ENCODE data around the gene TTC29.
"Not testable (repeated sequence)": the region's sequence is repeated elsewhere in the genome, so short reads cannot be mapped to it uniquely, and the experiment has no call there.

Gene TTC29

DNA sequence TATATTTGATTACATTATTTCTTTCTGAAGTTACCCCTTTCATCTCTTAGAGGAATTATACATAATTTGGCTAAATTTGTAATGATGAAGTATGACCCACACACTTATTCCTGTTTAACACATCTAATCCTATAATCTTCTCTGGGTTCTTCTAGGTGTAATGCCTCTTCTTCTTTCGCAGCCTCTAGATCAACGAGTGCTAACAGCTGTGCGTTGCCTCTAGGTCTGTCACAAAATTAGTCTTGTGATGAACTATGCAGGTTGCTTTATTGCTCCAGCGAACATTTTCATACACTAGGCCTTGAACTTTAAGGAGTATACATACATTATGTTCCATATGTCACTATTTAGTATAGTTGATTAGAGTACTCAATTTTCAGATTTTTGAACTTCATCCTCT lies 89.9 kb downstream of the TTC29 start:
- no peaks in the 10 kb centered on the region for H3K4me1 ChIP-seq (ENCODE audit: control insufficient read depth, insufficient read depth, low read length)
- peaks cover 2% of the 10 kb centered on the region for H3K27me3 ChIP-seq (replicated peaks; ENCODE audit: control insufficient read depth, insufficient read depth, low read length)
- H3K9ac ChIP-seq (ENCODE audit: low read length): no peak overlapping the region
- no peak overlapping the region for H3K4me3 ChIP-seq (ENCODE audit: low read length)
- DNase-seq (ENCODE audit: low read depth): no peak
- no peaks in the 10 kb centered on the region for H3K9me3 ChIP-seq (ENCODE audit: control insufficient read depth, low read length)
- no peaks in the 10 kb centered on the region for H3K36me3 ChIP-seq (ENCODE audit: control insufficient read depth, insufficient read depth, low read length, severe bottlenecking)

- Histone ChIP-seq H3K9ac (ENCODE audit: low read length) (no peak overlapping the region), H3K9me3 (ENCODE audit: control insufficient read depth, low read length) (no peaks in the 10 kb centered on the region), H3K27me3 (replicated peaks; ENCODE audit: control insufficient read depth, insufficient read depth, low read length) (peaks cover 2% of the 10 kb centered on the region), H3K4me1 (ENCODE audit: control insufficient read depth, insufficient read depth, low read length) (no peaks in the 10 kb centered on the region), H3K36me3 (ENCODE audit: control insufficient read depth, insufficient read depth, low read length, severe bottlenecking) (no peaks in the 10 kb centered on the region), H3K4me3 (ENCODE audit: low read length) (no peak overlapping the region)
- no peak for DNase-seq (ENCODE audit: low read depth)
These were observed 93.3 kb downstream of the TTC29 start for GRCh38 chr4:146852360-146852759.

DNA sequence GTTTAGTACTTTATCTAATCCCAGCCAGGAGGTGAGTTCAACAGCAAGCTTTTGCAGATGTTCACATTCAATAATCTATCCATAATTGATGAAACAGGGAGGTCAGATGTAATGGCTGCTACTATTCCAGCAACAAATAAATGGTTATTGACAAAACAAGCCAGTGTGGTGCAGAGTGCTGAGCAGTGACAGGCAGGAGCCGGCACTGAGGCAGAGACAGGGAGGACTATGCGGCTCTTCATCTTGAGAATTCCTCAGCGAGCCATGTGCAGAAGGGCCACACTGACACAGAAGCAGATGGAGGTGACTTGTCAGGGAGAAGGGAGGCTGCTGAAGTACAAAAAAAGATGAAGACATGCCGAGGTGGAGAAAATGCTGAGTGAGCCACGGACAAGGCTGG lies 98.3 kb downstream of the TTC29 start:
- H3K27me3 ChIP-seq (replicated peaks; ENCODE audit: control insufficient read depth, insufficient read depth, low read length): no peaks in the 10 kb centered on the region

GRCh38 chr4:146846882-146847281 lies 98.8 kb downstream of the TTC29 start:
- DNase-seq (ENCODE audit: low read depth): no peak
- no peaks in the 10 kb centered on the region for H3K36me3 ChIP-seq (ENCODE audit: control insufficient read depth, insufficient read depth, low read length, severe bottlenecking)
- no peaks in the 10 kb centered on the region for H3K4me1 ChIP-seq (ENCODE audit: control insufficient read depth, insufficient read depth, low read length)
- no peaks in the 10 kb centered on the region for H3K27me3 ChIP-seq (replicated peaks; ENCODE audit: control insufficient read depth, insufficient read depth, low read length)
- no peak overlapping the region for H3K9ac ChIP-seq (ENCODE audit: low read length)
- H3K9me3 ChIP-seq (ENCODE audit: control insufficient read depth, low read length): no peaks in the 10 kb centered on the region
- no peak overlapping the region for H3K4me3 ChIP-seq (ENCODE audit: low read length)

More for the DNA sequence above, 98.3 kb downstream of the TTC29 start:
- no peaks in the 10 kb centered on the region for H3K9me3 ChIP-seq (ENCODE audit: control insufficient read depth, low read length)
- H3K4me1 ChIP-seq (ENCODE audit: control insufficient read depth, insufficient read depth, low read length): no peaks in the 10 kb centered on the region
- no peak overlapping the region for H3K9ac ChIP-seq (ENCODE audit: low read length)
- H3K4me3 ChIP-seq (ENCODE audit: low read length): no peak overlapping the region
- H3K36me3 ChIP-seq (ENCODE audit: control insufficient read depth, insufficient read depth, low read length, severe bottlenecking): no peaks in the 10 kb centered on the region
- no peak for DNase-seq (ENCODE audit: low read depth)

- no peak overlapping the region for H3K9ac ChIP-seq (ENCODE audit: low read length)
- H3K9me3 ChIP-seq (ENCODE audit: control insufficient read depth, low read length): no peaks in the 10 kb centered on the region
- H3K4me1 ChIP-seq (ENCODE audit: control insufficient read depth, insufficient read depth, low read length): no peaks in the 10 kb centered on the region
- no peak for DNase-seq (ENCODE audit: low read depth)
- no peak overlapping the region for H3K4me3 ChIP-seq (ENCODE audit: low read length)
- no peaks in the 10 kb centered on the region for H3K27me3 ChIP-seq (replicated peaks; ENCODE audit: control insufficient read depth, insufficient read depth, low read length)
- H3K36me3 ChIP-seq (ENCODE audit: control insufficient read depth, insufficient read depth, low read length, severe bottlenecking): no peaks in the 10 kb centered on the region
These were observed 100.9 kb downstream of the TTC29 start for GRCh38 chr4:146844761-146845160.

GRCh38 chr4:146842876-146843275 lies 102.8 kb downstream of the TTC29 start:
- H3K36me3 ChIP-seq (ENCODE audit: control insufficient read depth, insufficient read depth, low read length, severe bottlenecking): no peaks in the 10 kb centered on the region
- no peak for DNase-seq (ENCODE audit: low read depth)
- H3K27me3 ChIP-seq (replicated peaks; ENCODE audit: control insufficient read depth, insufficient read depth, low read length): no peaks in the 10 kb centered on the region
- H3K9me3 ChIP-seq (ENCODE audit: control insufficient read depth, low read length): no peaks in the 10 kb centered on the region
- no peak overlapping the region for H3K9ac ChIP-seq (ENCODE audit: low read length)
- no peaks in the 10 kb centered on the region for H3K4me1 ChIP-seq (ENCODE audit: control insufficient read depth, insufficient read depth, low read length)
- H3K4me3 ChIP-seq (ENCODE audit: low read length): no peak overlapping the region

GRCh38 chr4:146840731-146841130 lies 104.9 kb downstream of the TTC29 start:
- Histone ChIP-seq H3K27me3 (replicated peaks; ENCODE audit: control insufficient read depth, insufficient read depth, low read length) (no peaks in the 10 kb centered on the region), H3K9me3 (ENCODE audit: control insufficient read depth, low read length) (no peaks in the 10 kb centered on the region), H3K36me3 (ENCODE audit: control insufficient read depth, insufficient read depth, low read length, severe bottlenecking) (no peaks in the 10 kb centered on the region), H3K4me1 (ENCODE audit: control insufficient read depth, insufficient read depth, low read length) (no peaks in the 10 kb centered on the region), H3K9ac (ENCODE audit: low read length) (no peak overlapping the region), H3K4me3 (ENCODE audit: low read length) (no peak overlapping the region)
- no peak for DNase-seq (ENCODE audit: low read depth)

DNA sequence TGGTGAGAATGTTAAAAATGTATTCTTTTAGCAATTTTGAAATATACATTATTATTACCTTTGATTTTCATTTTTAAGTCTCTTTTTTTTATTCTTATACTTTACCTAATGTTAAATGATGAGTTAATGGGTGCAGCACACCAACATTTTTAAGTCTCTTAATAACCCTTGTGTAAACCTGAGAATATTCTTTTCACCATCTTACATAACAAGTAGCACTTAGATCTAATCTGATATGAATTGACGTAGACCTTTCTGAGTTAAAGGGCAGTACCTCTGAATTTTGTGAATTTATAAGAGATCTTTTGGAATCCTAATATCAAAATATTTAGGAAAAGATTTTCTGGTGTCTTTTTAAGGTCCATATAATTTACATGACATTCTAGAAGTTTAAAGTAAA lies 110.6 kb downstream of the TTC29 start:
- Histone ChIP-seq H3K9me3 (ENCODE audit: control insufficient read depth, low read length) (no peaks in the 10 kb centered on the region), H3K4me3 (ENCODE audit: low read length) (no peak overlapping the region), H3K9ac (ENCODE audit: low read length) (no peak overlapping the region), H3K36me3 (ENCODE audit: control insufficient read depth, insufficient read depth, low read length, severe bottlenecking) (no peaks in the 10 kb centered on the region), H3K27me3 (replicated peaks; ENCODE audit: control insufficient read depth, insufficient read depth, low read length) (no peaks in the 10 kb centered on the region), H3K4me1 (ENCODE audit: control insufficient read depth, insufficient read depth, low read length) (no peaks in the 10 kb centered on the region)
- no peak for DNase-seq (ENCODE audit: low read depth)

DNA sequence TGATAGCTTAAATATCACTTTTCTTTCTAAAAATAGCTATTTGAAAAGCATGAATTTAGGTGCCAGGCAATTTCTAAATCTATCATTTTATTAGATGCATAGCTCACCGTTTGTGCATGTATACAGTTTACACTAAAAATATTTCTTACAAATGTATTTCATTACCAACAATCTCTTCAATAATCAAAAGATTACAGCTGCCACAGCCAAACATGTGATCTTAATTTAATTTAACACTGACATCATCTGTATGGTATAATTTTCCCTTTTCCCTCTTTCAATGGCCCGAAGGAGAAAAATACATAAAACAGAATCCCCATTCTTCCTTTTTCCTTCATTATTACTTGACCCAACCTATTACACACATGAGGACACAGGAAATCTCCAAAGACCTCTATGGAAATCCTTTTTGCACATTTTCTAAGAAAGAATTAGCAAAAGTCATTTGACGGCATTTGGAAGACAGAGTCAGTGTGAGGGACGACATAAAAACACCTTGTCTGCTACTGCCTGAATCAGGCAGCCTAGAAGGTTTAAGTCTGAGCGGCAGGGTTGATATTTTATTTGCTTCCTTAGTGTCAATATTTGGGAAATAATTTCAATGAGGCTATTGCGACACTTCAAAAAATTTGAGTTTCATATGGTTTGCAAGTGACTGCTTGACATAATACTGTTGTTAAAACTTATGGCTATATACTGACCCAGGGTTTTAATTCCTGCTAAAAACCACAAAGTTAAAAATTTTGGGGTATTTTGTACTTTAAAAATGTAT lies 111.2 kb downstream of the TTC29 start:
- no peak overlapping the region for H3K4me3 ChIP-seq (ENCODE audit: low read length)
- DNase-seq (ENCODE audit: low read depth): peak; percentile 1
- no peaks in the 10 kb centered on the region for H3K36me3 ChIP-seq (ENCODE audit: control insufficient read depth, insufficient read depth, low read length, severe bottlenecking)
- H3K9me3 ChIP-seq (ENCODE audit: control insufficient read depth, low read length): no peaks in the 10 kb centered on the region
- H3K4me1 ChIP-seq (ENCODE audit: control insufficient read depth, insufficient read depth, low read length): no peaks in the 10 kb centered on the region
- no peak overlapping the region for H3K9ac ChIP-seq (ENCODE audit: low read length)
- H3K27me3 ChIP-seq (replicated peaks; ENCODE audit: control insufficient read depth, insufficient read depth, low read length): no peaks in the 10 kb centered on the region

- H3K36me3 ChIP-seq (ENCODE audit: control insufficient read depth, insufficient read depth, low read length, severe bottlenecking): no peaks in the 10 kb centered on the region
- no peaks in the 10 kb centered on the region for H3K9me3 ChIP-seq (ENCODE audit: control insufficient read depth, low read length)
- H3K9ac ChIP-seq (ENCODE audit: low read length): no peak overlapping the region
- DNase-seq (ENCODE audit: low read depth): no peak
- H3K4me1 ChIP-seq (ENCODE audit: control insufficient read depth, insufficient read depth, low read length): no peaks in the 10 kb centered on the region
- H3K4me3 ChIP-seq (ENCODE audit: low read length): no peak overlapping the region
- no peaks in the 10 kb centered on the region for H3K27me3 ChIP-seq (replicated peaks; ENCODE audit: control insufficient read depth, insufficient read depth, low read length)
These were observed 112.1 kb downstream of the TTC29 start for GRCh38 chr4:146833530-146833929.

- not testable (repeated sequence) for H3K9ac ChIP-seq (ENCODE audit: low read length); H3K36me3 ChIP-seq (ENCODE audit: control insufficient read depth, insufficient read depth, low read length, severe bottlenecking); H3K9me3 ChIP-seq (ENCODE audit: control insufficient read depth, low read length); H3K4me3 ChIP-seq (ENCODE audit: low read length); H3K27me3 ChIP-seq (replicated peaks; ENCODE audit: control insufficient read depth, insufficient read depth, low read length); H3K4me1 ChIP-seq (ENCODE audit: control insufficient read depth, insufficient read depth, low read length); DNase-seq (ENCODE audit: low read depth)
These were observed 122.7 kb downstream of the TTC29 start for GRCh38 chr4:146822980-146823379.

GRCh38 chr4:146814750-146815149 lies 130.9 kb downstream of the TTC29 start:
- Histone ChIP-seq H3K9ac (ENCODE audit: low read length) (no peak overlapping the region), H3K27me3 (replicated peaks; ENCODE audit: control insufficient read depth, insufficient read depth, low read length) (no peaks in the 10 kb centered on the region), H3K9me3 (ENCODE audit: control insufficient read depth, low read length) (no peaks in the 10 kb centered on the region), H3K4me1 (ENCODE audit: control insufficient read depth, insufficient read depth, low read length) (no peaks in the 10 kb centered on the region), H3K36me3 (ENCODE audit: control insufficient read depth, insufficient read depth, low read length, severe bottlenecking) (no peaks in the 10 kb centered on the region), H3K4me3 (ENCODE audit: low read length) (no peak overlapping the region)
- DNase-seq (ENCODE audit: low read depth): peak; percentile 20

Measured in adipocyte (in vitro differentiated cells).